OCI-LY7 (cell line): Measurements from ENCODE around the gene PRR33. TPM values are rescaled to one million over a fixed set of nuclear protein-coding genes. Genes with fewer than 3 reads are reported as not detected.

ENCODE experiments used
- BruUV-seq: library from RNA; stranded (reverse); fragments of 400-500 nt; replicated peaks from 2 replicates; lab custom pipeline; 2021; lab: Mats Ljungman, UMichigan
- CTCF ChIA-PET: fragments of 300-600 bp; sonication (Branson Sonifier 250); formaldehyde crosslinking; loops from one replicate; lab custom pipeline; 2022; ENCODE audit warnings: antibody characterized with exemption; ENCODE audit not compliant: unreplicated experiment; lab: Charles Lee
- POLR2A ChIA-PET: fragments of 300-600 bp; sonication (Branson Sonifier 250); formaldehyde crosslinking; loops from one replicate; lab custom pipeline; 2022; ENCODE audit warnings: antibody characterized with exemption; lab: Charles Lee
- DNase-seq: peaks from one replicate; pipeline ENCODE4 v3.0.0-alpha.2; 2015; ENCODE audit warnings: low spot score
- H2AFZ ChIP-seq: fragments of 200-600 bp; sonication (generic), shearing (Covaris generic); 2 replicates; pipeline ENCODE4 v1.6.1; 2014; ENCODE audit warnings: mild to moderate bottlenecking, antibody characterized with exemption, low read length, moderate library complexity
- H3K27ac ChIP-seq: fragments of 200-600 bp; sonication (generic); 2 replicates; pipeline ENCODE4 v1.5.1; 2014; ENCODE audit warnings: mixed run types, low read depth, mild to moderate bottlenecking, moderate library complexity, low read length, inconsistent platforms; ENCODE audit not compliant: poor library complexity, severe bottlenecking
- H3K36me3 ChIP-seq: fragments of 200-600 bp; sonication (generic); 2 replicates; pipeline ENCODE4 v1.6.1; 2014; ENCODE audit warnings: mild to moderate bottlenecking, antibody characterized with exemption, low read length, moderate library complexity, mixed read lengths; ENCODE audit not compliant: insufficient read depth
- H3K4me1 ChIP-seq: fragments of 200-600 bp; sonication (generic); 2 replicates; pipeline ENCODE4 v1.5.1; 2014; ENCODE audit warnings: mild to moderate bottlenecking, low read length; ENCODE audit not compliant: insufficient read depth, poor library complexity, severe bottlenecking
- H3K4me2 ChIP-seq: fragments of 200-600 bp; sonication (generic); 2 replicates; pipeline ENCODE4 v1.6.1; 2014; ENCODE audit warnings: mild to moderate bottlenecking, low read length
- H3K4me3 ChIP-seq: fragments of 200-600 bp; sonication (generic); 2 replicates; pipeline ENCODE4 v1.5.1; 2014; ENCODE audit warnings: mild to moderate bottlenecking, low read depth, low read length; ENCODE audit not compliant: poor library complexity, severe bottlenecking
- H3K79me2 ChIP-seq: fragments of 200-600 bp; sonication (generic); 2 replicates; pipeline ENCODE4 v1.6.1; 2016; ENCODE audit warnings: low read depth, mild to moderate bottlenecking, low read length, moderate library complexity, mixed read lengths; ENCODE audit not compliant: insufficient read depth
- H3K9me2 ChIP-seq: fragments of 200-600 bp; sonication (generic); 2 replicates; pipeline ENCODE4 v1.6.1; 2016; ENCODE audit warnings: mild to moderate bottlenecking, low read length, mixed read lengths; ENCODE audit not compliant: insufficient read depth
- H3K9me3 ChIP-seq: fragments of 200-600 bp; sonication (generic); 2 replicates; pipeline ENCODE4 v1.6.1; 2014; ENCODE audit warnings: mild to moderate bottlenecking, mixed run types, low read length, mixed read lengths
- H4K20me1 ChIP-seq: fragments of 200-600 bp; sonication (generic); 2 replicates; pipeline ENCODE4 v1.6.1; 2014; ENCODE audit warnings: mild to moderate bottlenecking, antibody characterized with exemption, low read length, moderate library complexity, mixed read lengths; ENCODE audit not compliant: insufficient read depth
- CTCF ChIP-seq: fragments of 200-600 bp; sonication (generic); conservative IDR thresholded peaks from 2 replicates; pipeline ENCODE4 v1.5.1; 2014; ENCODE audit warnings: mild to moderate bottlenecking, antibody characterized with exemption, low read length, moderate library complexity, mixed read lengths
- EZH2phosphoT487 ChIP-seq: fragments of 200-600 bp; sonication (generic); IDR thresholded peaks from 2 replicates; pipeline ENCODE4 v1.6.1; 2018; ENCODE audit warnings: low read depth, borderline replicate concordance, mild to moderate bottlenecking, mixed run types, antibody characterized with exemption, low read length, moderate library complexity, mixed read lengths
- intact Hi-C: fragments of 100-400 bp; cut with micrococcal nuclease; formaldehyde crosslinking; loops from one replicate; pipeline ENCODE4 v1.10.0; 2022; ENCODE audit not compliant: unreplicated experiment
- total RNA-seq, 2 experiments: library from RNA; depleted of rRNA in 1 of 2; stranded (reverse); fragments of >200 nt in 1 of 2; shearing (Covaris generic) in 1 of 2; gene quantifications; 2 replicates each; pipeline ENCODE4 v1.2.3, GENCODE V29; 2014 to 2022

The PRR33 gene
- total RNA-seq, 2 experiments from 2014 or later = not detected

- H3K79me2 ChIP-seq = no peaks in the 10 kb centered on the region
- no peak overlapping the region for H3K4me2 ChIP-seq
- no peak for DNase-seq
- POLR2A ChIA-PET = no interaction called here
- TF ChIP-seq CTCF (no peak), EZH2phosphoT487 (no peak)
- BruUV-seq = no TSS peak
- H3K4me1 ChIP-seq = no peaks in the 10 kb centered on the region
- no peaks in the 10 kb centered on the region for H3K9me2 ChIP-seq
- CTCF ChIA-PET = no interaction called here
- intact Hi-C loops = no loop called here
- H3K36me3 ChIP-seq = peaks cover 12% of the 10 kb centered on the region; the same call in 1 of the 2 replicates
- H2AFZ ChIP-seq = no peak overlapping the region
- H3K27ac ChIP-seq = no peak overlapping the region
- no peaks in the 10 kb centered on the region for H3K9me3 ChIP-seq
- no peak overlapping the region for H3K4me3 ChIP-seq
- H4K20me1 ChIP-seq = no peaks in the 10 kb centered on the region; the same call in 1 of the 2 replicates
These were observed 28.1 kb downstream of the PRR33 start for GRCh38 chr11:1863352-1864216.

DNA sequence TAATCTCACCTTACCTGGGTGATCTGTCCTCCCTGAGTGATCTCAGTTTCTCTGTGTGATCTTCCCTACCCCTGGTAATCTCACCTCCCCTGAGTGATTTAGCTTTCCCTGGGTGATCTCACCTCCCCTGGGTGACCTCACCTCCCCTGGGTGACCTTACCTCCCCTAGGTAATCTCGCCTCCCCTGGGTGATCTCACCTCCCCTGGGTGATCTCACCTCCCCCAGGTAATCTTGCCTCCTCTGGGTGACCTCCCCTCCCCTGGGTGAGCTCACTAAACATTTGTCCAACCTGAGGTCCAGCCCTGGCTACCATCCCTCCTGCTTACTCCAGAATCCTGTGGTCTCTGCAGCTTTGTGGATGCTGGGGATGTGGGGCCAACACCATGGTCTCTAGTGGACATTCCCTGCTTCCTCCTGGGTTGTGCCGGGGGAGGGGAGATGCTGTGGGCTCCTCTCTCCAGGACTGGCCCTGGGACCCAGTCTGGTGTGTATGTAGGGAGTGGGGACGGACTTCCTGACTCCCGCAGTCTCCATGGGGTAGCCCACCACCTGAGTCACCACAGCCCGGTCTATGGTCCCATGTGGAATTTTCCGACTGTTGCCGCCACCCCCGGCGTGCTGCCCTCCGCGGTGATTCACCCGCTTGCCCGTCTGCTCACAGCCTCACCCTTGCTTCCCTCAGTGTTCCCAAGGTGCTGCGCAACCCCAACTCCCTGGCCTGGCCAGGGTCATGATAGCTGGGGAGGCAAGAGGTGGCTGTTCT, 28.9 kb downstream of the PRR33 start:
- no peak overlapping the region for H3K27ac ChIP-seq

More for the DNA sequence above, 28.9 kb downstream of the PRR33 start:
- ChIA-PET CTCF (no interaction called here), POLR2A (interaction anchor here (0.7 kb wide), 1 partner anchor 16 kb away, joined by 4 read pairs; no protein-coding TSS in a partner anchor)
- Histone ChIP-seq H3K4me2 (no peak overlapping the region), H3K36me3 (peaks cover 12% of the 10 kb centered on the region; the same call in 1 of the 2 replicates), H4K20me1 (no peaks in the 10 kb centered on the region; the same call in 1 of the 2 replicates), H3K9me3 (no peaks in the 10 kb centered on the region), H3K79me2 (no peaks in the 10 kb centered on the region), H3K4me3 (no peak overlapping the region), H3K9me2 (no peaks in the 10 kb centered on the region), H2AFZ (no peak overlapping the region), H3K4me1 (no peaks in the 10 kb centered on the region)
- TF ChIP-seq EZH2phosphoT487 (no peak), CTCF (no peak)
- intact Hi-C loops = no loop called here
- BruUV-seq = no TSS peak
- no peak for DNase-seq
